Measurements from ENCODE around the gene HERPUD2. TPM values are rescaled to one million over a fixed set of nuclear protein-coding genes. Genes with fewer than 3 reads are reported as not detected.
A peak's percentile ranks its signal among the peaks of the same experiment; 100 is the strongest.

HERPUD2 gene
- total RNA-seq (37.2 and 43.9 TPM in 2 replicates), polyA plus RNA-seq (21.7 and 34.0 TPM in 2 replicates)

GRCh38 chr7:35694784-35695472, at the start of gene HERPUD2:
Gene HERPUD2 (minus strand): TSS chr7:35695135. CDS start chr7:35694330, 805 bp downstream.
- H3K27me3 ChIP-seq, result no peaks in the 10 kb centered on the region
- H3K36me3 ChIP-seq, result no peaks in the 10 kb centered on the region
- no peaks in the 10 kb centered on the region for H3K9me3 ChIP-seq (ENCODE audit: low read depth)
- no peak for TF ChIP-seq CTCF (IDR thresholded peaks at IDR 0.05; ENCODE audit: low read depth, low read length)
- H3K4me1 ChIP-seq (ENCODE audit: low read depth), result peaks cover 15% of the 10 kb centered on the region
- peak within 1 kb of the TSS; percentile 96 for H3K27ac ChIP-seq
- peak; percentile 94 to 96 for DNase-seq (ENCODE audit: low read depth in 1 of 2, low spot score in 1 of 2)
- H3K4me3 ChIP-seq, result peak within 1 kb of the TSS; percentile 72

- Histone ChIP-seq H3K27ac (no peak overlapping the region), H3K4me1 (ENCODE audit: low read depth) (peaks cover 7% of the 10 kb centered on the region), H3K36me3 (no peaks in the 10 kb centered on the region), H3K9me3 (ENCODE audit: low read depth) (no peaks in the 10 kb centered on the region), H3K27me3 (no peaks in the 10 kb centered on the region), H3K4me3 (no peak overlapping the region)
- DNase-seq (ENCODE audit: low read depth in 1 of 2, low spot score in 1 of 2), result no peak
- no peak for TF ChIP-seq CTCF (IDR thresholded peaks at IDR 0.05; ENCODE audit: low read depth, low read length)
These were observed 44.0 kb upstream of the HERPUD2 start for GRCh38 chr7:35738889-35739288.

GRCh38 chr7:35736725-35737124, 41.8 kb upstream of the HERPUD2 start:
- DNase-seq (ENCODE audit: low read depth in 1 of 2, low spot score in 1 of 2), result peak in 1 of 2 donors; percentile 46
- Histone ChIP-seq H3K27ac (no peak overlapping the region), H3K27me3 (no peaks in the 10 kb centered on the region), H3K4me3 (no peak overlapping the region), H3K9me3 (ENCODE audit: low read depth) (no peaks in the 10 kb centered on the region), H3K36me3 (no peaks in the 10 kb centered on the region), H3K4me1 (ENCODE audit: low read depth) (peaks cover 7% of the 10 kb centered on the region)
- TF ChIP-seq CTCF (IDR thresholded peaks at IDR 0.05; ENCODE audit: low read depth, low read length), result no peak

GRCh38 chr7:35735396-35735795, 40.5 kb upstream of the HERPUD2 start:
- Histone ChIP-seq H3K9me3 (ENCODE audit: low read depth) (no peaks in the 10 kb centered on the region), H3K36me3 (no peaks in the 10 kb centered on the region), H3K27ac (no peak overlapping the region), H3K4me3 (no peak overlapping the region), H3K27me3 (no peaks in the 10 kb centered on the region), H3K4me1 (ENCODE audit: low read depth) (peaks cover 7% of the 10 kb centered on the region)
- no peak for TF ChIP-seq CTCF (IDR thresholded peaks at IDR 0.05; ENCODE audit: low read depth, low read length)
- no peak for DNase-seq (ENCODE audit: low read depth in 1 of 2, low spot score in 1 of 2)

- no peak for DNase-seq (ENCODE audit: low read depth in 1 of 2, low spot score in 1 of 2)
- Histone ChIP-seq H3K4me1 (ENCODE audit: low read depth) (peaks cover 13% of the 10 kb centered on the region), H3K27me3 (no peaks in the 10 kb centered on the region), H3K4me3 (no peak overlapping the region), H3K27ac (no peak overlapping the region), H3K9me3 (ENCODE audit: low read depth) (no peaks in the 10 kb centered on the region), H3K36me3 (no peaks in the 10 kb centered on the region)
- no peak for TF ChIP-seq CTCF (IDR thresholded peaks at IDR 0.05; ENCODE audit: low read depth, low read length)
These were observed 39.1 kb upstream of the HERPUD2 start for GRCh38 chr7:35734001-35734483.
